ENCODE results near the gene DRGX. TPM values are rescaled to one million over a fixed set of nuclear protein-coding genes. Genes with fewer than 3 reads are reported as not detected.

The DRGX gene
- total and polyA plus RNA-seq, 2 of the 13 experiments (the other 11 are each of a cell fraction or from before 2014, with no cell fraction given) = not detected

GRCh38 chr10:49356944-49357343 is 38.9 kb downstream of the DRGX start:
- Histone ChIP-seq H3K36me3 (replicated peaks in 1 of 2; ENCODE audit: control insufficient read depth in 1 of 2, insufficient read depth in 2 of 2, low read length in 2 of 2) (no peaks in the 10 kb centered on the region), H3K4me2 (ENCODE audit: low read depth, low read length) (no peak overlapping the region), H3K27ac (ENCODE audit: extremely low read length, insufficient read depth, low read length) (no peak overlapping the region), H3K4me1 (ENCODE audit: insufficient read depth, low read length) (peaks cover 22% of the 10 kb centered on the region), H2AFZ (ENCODE audit: low read length) (no peak overlapping the region), H3K9ac (ENCODE audit: insufficient read depth, low read depth, low read length) (no peak overlapping the region), H3K27me3 (ENCODE audit: control insufficient read depth in 1 of 2, insufficient read depth in 2 of 2, low read length in 2 of 2) (no peaks in the 10 kb centered on the region; a peak in 1 of 5 replicates), H4K20me1 (ENCODE audit: insufficient read depth, low read length) (no peaks in the 10 kb centered on the region), H3K9me3 (ENCODE audit: low read length) (no peaks in the 10 kb centered on the region), H3K4me3 (replicated peaks in 1 of 3; ENCODE audit: insufficient read depth in 1 of 3, low read depth in 2 of 3, low read length in 3 of 3) (no peak overlapping the region), H3K79me2 (ENCODE audit: insufficient read depth, low read length) (no peaks in the 10 kb centered on the region)
- no peak for TF ChIP-seq EHMT2 (IDR thresholded peaks at IDR 0.05; ENCODE audit: borderline replicate concordance, low read depth, low read length)
- no peak for TF ChIP-seq STAG1 (CRISPR knock-in tag; IDR thresholded peaks at IDR 0.05)
- 0% methylated on average over 1 of the region's 1 CpG for WGBS (ENCODE audit: low lambda C conversion rate)
- ATAC-seq (no peak), FAIRE-seq (no peak), DNase-seq (ENCODE audit: low spot score) (no peak)
- ChIA-PET CTCF (ENCODE audit: low intra/inter-chr PET ratio, low total read pairs) (no interaction called here), POLR2A (no interaction called here)
- intact Hi-C loops (cut with micrococcal nuclease; ENCODE audit: unreplicated experiment) (no loop called here), in situ Hi-C loops (cut with HindIII; ENCODE audit: extremely low pct_ligation_motif_present, low pct_unique_long_range_greater_than_20kb) (no loop called here)
- no TSS peak for BruUV-seq (replicated peaks)

GRCh38 chr10:49356181-49356580 is 39.7 kb downstream of the DRGX start:
- FAIRE-seq = no peak
- ChIA-PET POLR2A (no interaction called here), CTCF (ENCODE audit: low intra/inter-chr PET ratio, low total read pairs) (no interaction called here)
- no peak overlapping the region for H3K4me3 ChIP-seq (replicated peaks in 1 of 3; ENCODE audit: insufficient read depth in 1 of 3, low read depth in 2 of 3, low read length in 3 of 3)
- no peak overlapping the region for H3K27ac ChIP-seq (ENCODE audit: extremely low read length, insufficient read depth, low read length)
- H3K79me2 ChIP-seq (ENCODE audit: insufficient read depth, low read length) = no peaks in the 10 kb centered on the region
- H3K4me1 ChIP-seq (ENCODE audit: insufficient read depth, low read length) = peaks cover 19% of the 10 kb centered on the region; the same call in 1 of the 2 replicates
- H3K36me3 ChIP-seq (replicated peaks in 1 of 2; ENCODE audit: control insufficient read depth in 1 of 2, insufficient read depth in 2 of 2, low read length in 2 of 2) = no peaks in the 10 kb centered on the region
- in situ Hi-C loops (cut with HindIII; ENCODE audit: extremely low pct_ligation_motif_present, low pct_unique_long_range_greater_than_20kb) (no loop called here), intact Hi-C loops (cut with micrococcal nuclease; ENCODE audit: unreplicated experiment) (no loop called here)
- H3K4me2 ChIP-seq (ENCODE audit: low read depth, low read length) = no peak overlapping the region
- no peaks in the 10 kb centered on the region for H4K20me1 ChIP-seq (ENCODE audit: insufficient read depth, low read length)
- WGBS (ENCODE audit: low lambda C conversion rate) = 4% methylated on average over 4 of the region's 4 CpGs
- no peaks in the 10 kb centered on the region for H3K27me3 ChIP-seq (ENCODE audit: control insufficient read depth in 1 of 2, insufficient read depth in 2 of 2, low read length in 2 of 2)
- no peak for DNase-seq (ENCODE audit: low spot score)
- H3K9ac ChIP-seq (ENCODE audit: insufficient read depth, low read depth, low read length) = no peak overlapping the region
- H3K9me3 ChIP-seq (ENCODE audit: low read length) = no peaks in the 10 kb centered on the region
- BruUV-seq (replicated peaks) = no TSS peak
- no peak overlapping the region for H2AFZ ChIP-seq (ENCODE audit: low read length)
- no peak for ATAC-seq
- TF ChIP-seq NFRKB (IDR thresholded peaks at IDR 0.05) = no peak
- no peak for TF ChIP-seq RBM22 (optimal IDR thresholded peaks at IDR 0.05; ENCODE audit: low read length)
- TF ChIP-seq ZNF883 (CRISPR knock-in tag; IDR thresholded peaks at IDR 0.05; ENCODE audit: not compliant biosample characterization) = no peak
- no peak for TF ChIP-seq ZBTB4 (CRISPR knock-in tag; IDR thresholded peaks at IDR 0.05; ENCODE audit: borderline replicate concordance)
- no peak for TF ChIP-seq ZEB1 (IDR thresholded peaks at IDR 0.05; ENCODE audit: insufficient replicate concordance, low read depth)
- no peak for TF ChIP-seq ZNF552 (CRISPR knock-in tag; IDR thresholded peaks at IDR 0.05; ENCODE audit: borderline replicate concordance)
- no peak for TF ChIP-seq RFX5 (IDR thresholded peaks at IDR 0.05; ENCODE audit: low read depth, low read length)
- no peak for TF ChIP-seq HDAC1 (CRISPR knock-in tag; IDR thresholded peaks at IDR 0.05)
- no peak for TF ChIP-seq ZNF773 (CRISPR knock-in tag; IDR thresholded peaks at IDR 0.05; ENCODE audit: borderline replicate concordance)
- TF ChIP-seq ZBTB38 (CRISPR knock-in tag; IDR thresholded peaks at IDR 0.05) = no peak
- TF ChIP-seq ZNF691 (CRISPR knock-in tag; IDR thresholded peaks at IDR 0.05; ENCODE audit: borderline replicate concordance, low read depth) = no peak
- no peak for TF ChIP-seq FOXA1 (IDR thresholded peaks at IDR 0.05)
- no peak for TF ChIP-seq FOXA1 (CRISPR knock-in tag; IDR thresholded peaks at IDR 0.05)
- no peak for TF ChIP-seq WIZ (CRISPR knock-in tag; IDR thresholded peaks at IDR 0.05)
- no peak for TF ChIP-seq SALL2 (CRISPR knock-in tag; IDR thresholded peaks at IDR 0.05)
- no peak for TF ChIP-seq SMC3 (IDR thresholded peaks at IDR 0.05; ENCODE audit: low read length)

Measured in HepG2 (cell line).